T-helper 2 cell treated with Interferon-gamma antibody and Interleukin-4, amounts not matched to agents 100 ng/mL and 5 ng/mL, for 36 hours (primary cell): ENCODE results near the gene NR3C2. TPM values are rescaled to one million over a fixed set of nuclear protein-coding genes. Genes with fewer than 3 reads are reported as not detected.

ENCODE experiments used
- intact Hi-C: fragments of 100-400 bp; cut with micrococcal nuclease; formaldehyde crosslinking; loops from one replicate; pipeline ENCODE4 v1.15.1; 2023
- total RNA-seq: library from RNA; stranded (reverse); gene quantifications from 2 replicates; pipeline ENCODE4 v1.2.3, GENCODE V29; 2022

NR3C2 gene
- total RNA-seq, 1 donor from 2014 or later: 0.23 TPM

- intact Hi-C loops: no loop called here
Measured at GRCh38 chr4:148266240-148266639, 176.0 kb downstream of the NR3C2 start.

DNA sequence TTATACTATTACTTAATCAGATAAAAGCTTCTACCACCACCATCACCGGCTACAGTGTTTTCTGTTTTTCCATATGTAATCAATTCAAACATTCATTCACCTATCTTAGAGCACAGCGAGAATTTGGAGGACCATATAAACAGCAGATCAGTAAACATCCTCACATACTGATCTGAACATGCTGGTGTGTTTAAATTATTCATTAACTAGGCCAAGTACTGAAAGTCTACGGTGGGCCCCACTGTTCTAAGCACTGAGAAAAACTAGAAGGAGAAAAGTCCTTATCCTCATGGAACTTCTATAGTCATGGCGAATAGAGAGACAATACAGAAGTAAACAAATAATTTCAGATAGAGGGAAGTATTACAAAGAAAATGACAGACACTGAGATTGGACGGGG is 176.6 kb downstream of the NR3C2 start:
- intact Hi-C loops: no loop called here

GRCh38 chr4:148263802-148264201 is 178.4 kb downstream of the NR3C2 start:
- intact Hi-C loops: no loop called here

DNA sequence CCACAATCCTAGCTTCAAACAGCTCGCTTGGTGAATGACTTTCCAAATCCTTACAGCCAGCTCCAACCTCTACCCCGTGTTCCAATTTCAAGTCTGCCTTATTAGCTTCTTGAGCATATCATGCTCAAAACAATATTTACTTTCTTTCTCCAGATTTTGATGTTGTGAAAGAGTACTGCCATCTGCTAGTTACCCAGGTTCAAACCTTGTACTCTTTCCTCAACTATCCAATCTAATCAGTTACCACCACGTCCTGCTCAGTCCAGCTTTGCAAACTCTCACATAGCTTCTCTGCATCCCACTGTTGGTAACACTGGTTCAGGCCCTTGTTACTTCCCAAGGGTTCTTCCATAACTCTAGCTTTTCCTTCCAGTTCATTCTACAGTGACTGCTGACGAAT is 179.1 kb downstream of the NR3C2 start:
- intact Hi-C loops: no loop called here

GRCh38 chr4:148261848-148262247 is 180.4 kb downstream of the NR3C2 start:
- intact Hi-C loops: no loop called here

DNA sequence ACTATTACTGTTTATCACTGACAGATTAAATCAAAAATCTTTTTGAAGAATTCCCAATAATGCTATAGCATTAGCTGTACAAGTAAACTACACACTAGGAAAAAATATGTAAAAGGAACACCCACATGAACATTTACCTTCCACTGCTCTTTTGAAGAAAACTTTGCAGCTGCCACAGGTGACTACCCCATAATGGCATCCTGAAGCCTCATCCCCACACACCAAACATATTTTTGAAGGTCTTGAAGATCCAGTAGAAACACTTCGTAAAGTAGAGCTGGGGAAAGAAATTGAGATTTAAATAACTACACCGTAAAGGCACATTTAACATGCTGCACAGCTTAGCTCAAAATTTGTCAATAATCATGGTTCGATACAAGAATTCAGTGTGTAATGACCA is 182.4 kb downstream of the NR3C2 start:
- intact Hi-C loops: no loop called here

DNA sequence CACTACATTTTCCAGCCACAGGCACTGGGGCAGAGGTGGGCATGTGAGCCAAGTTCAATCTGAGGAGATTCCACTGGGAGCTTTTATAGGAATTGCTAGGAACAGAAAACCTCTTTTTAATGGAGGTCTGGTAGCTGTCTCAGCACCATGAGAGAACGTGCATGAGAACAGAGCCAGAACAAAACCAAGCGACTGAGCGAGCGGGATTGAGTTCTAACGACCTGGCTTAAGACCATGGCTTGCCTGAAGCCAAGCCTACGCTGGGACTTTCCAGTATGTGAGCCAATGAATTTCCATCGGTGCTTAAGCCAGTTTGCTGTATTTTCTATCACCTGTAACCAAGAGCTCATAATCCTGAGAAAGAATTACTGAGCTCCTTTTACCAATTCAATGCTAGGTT is 183.7 kb downstream of the NR3C2 start:
- intact Hi-C loops: no loop called here

DNA sequence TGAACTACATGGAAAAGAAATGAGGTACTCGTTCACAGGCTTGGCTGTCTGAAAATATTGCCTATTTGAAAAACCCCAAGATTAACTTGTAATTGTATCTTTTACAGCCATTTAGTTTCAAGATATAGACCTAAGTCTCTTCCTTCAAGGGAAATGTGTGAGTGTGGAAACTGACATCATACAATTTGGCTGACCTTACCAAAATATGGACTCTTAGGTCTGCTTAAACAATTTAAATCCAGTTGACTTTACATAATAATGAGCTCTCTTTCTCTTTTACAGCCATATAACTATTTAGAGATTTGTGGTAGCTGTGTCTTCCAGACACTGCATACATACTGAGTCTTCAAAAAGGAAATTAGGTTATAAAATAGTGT is 186.9 kb downstream of the NR3C2 start:
- intact Hi-C loops: no loop called here

GRCh38 chr4:148254621-148255343 is 187.4 kb downstream of the NR3C2 start:
- intact Hi-C loops: no loop called here

DNA sequence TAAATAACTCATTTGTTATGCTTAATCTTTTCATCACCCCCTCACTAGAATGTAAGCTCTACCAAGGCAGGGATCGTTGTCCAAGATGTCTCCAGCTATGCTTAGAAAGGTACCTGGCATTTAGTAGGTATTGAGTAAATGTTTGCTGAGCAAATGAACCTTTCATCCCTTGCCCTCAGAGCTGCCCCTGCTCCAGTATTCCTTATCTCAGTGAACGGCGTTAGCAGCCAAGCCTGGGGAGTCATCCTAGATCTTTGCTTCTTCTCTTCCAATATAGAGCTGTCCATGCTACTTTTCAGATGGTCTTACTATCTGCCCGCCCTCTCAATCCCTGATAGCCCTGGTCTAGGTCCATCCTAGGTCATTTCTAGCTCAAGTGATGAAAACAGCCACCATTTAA is 188.4 kb downstream of the NR3C2 start:
- intact Hi-C loops: no loop called here

DNA sequence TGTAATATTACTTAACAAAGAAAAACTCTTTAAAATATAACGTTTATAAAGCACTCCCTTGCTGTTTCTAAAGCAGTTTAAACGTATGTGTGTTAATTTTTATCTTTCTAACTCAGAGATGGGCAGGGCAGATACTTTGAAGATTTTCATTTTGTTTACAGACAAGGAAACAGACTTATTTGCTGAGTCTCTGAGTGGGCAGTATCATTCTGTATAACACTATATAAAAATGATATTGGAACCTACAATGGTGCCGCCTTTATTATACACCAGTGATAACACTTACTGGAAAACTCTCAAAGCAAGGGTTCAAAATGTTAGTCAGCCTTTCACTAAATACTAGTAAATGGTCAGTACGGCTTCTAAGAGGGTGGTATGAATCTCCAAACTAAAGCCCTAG is 193.4 kb downstream of the NR3C2 start:
- intact Hi-C loops: no loop called here

GRCh38 chr4:148245015-148245414 is 197.2 kb downstream of the NR3C2 start:
- intact Hi-C loops: no loop called here

DNA sequence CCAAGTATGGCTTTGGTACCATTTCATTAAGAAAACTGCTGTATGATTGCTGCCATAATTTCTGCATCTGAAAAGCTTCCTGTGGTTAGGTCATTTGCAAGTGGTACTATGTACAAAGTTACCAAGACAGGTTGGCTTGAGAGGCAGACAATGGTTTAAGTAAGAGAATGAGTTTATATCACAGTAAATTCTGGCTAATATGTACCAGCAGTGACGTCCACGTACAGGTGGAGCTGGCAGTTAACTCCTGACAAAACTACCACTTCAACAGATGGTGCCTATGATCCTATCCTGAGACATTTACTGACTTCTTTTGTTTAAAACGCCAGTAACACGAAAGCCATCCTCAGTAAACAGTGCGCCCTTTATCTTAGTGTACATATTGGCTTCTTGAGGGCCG is 198.4 kb downstream of the NR3C2 start:
- intact Hi-C loops: no loop called here

DNA sequence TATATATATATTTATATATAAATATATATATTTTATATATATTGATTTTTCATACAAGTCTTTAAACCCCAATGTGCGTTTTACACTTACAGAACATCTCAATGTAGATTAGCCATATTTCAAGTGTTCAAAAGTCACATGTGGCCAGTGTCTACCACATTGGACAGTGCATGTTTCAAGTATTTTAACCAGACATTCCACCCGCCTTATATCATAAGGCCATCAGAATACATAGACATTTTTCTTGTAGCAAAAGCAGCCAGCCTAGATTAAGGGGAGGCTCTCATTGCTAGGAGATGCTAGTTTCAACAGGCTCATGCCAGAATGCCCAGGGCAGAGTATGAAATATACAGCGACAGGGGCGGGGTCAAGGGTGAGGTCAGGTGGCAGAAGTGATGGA is 202.0 kb downstream of the NR3C2 start:
- intact Hi-C loops: no loop called here

- intact Hi-C loops: no loop called here
Measured at GRCh38 chr4:148239494-148239985, 202.7 kb downstream of the NR3C2 start.

- intact Hi-C loops: no loop called here
Measured at GRCh38 chr4:148238811-148239493, 203.3 kb downstream of the NR3C2 start.

- intact Hi-C loops: no loop called here
Measured at GRCh38 chr4:148238086-148238485, 204.1 kb downstream of the NR3C2 start.

- intact Hi-C loops: no loop called here
Measured at GRCh38 chr4:148235809-148236208, 206.4 kb downstream of the NR3C2 start.

DNA sequence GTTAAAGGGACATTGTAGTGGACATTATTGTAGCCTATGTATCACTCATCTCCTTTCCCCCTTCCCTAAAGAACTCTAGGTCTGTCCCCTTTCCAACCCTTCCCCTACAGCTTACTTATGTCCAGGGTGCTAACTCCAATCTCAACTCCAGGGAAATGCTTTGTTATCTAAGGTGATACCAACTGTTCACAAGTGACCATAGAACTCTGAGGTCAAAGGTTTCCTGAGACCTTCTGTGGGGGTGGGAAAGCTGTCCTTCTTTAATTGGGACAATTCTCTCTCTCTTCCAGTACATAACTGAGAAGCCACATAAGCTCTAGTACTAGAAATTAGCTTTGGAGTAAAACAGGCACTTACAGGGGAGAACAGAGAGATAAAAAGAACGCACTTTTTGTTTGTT is 212.4 kb downstream of the NR3C2 start:
- intact Hi-C loops: no loop called here

GRCh38 chr4:148229028-148229427 is 213.2 kb downstream of the NR3C2 start:
- intact Hi-C loops: no loop called here

DNA sequence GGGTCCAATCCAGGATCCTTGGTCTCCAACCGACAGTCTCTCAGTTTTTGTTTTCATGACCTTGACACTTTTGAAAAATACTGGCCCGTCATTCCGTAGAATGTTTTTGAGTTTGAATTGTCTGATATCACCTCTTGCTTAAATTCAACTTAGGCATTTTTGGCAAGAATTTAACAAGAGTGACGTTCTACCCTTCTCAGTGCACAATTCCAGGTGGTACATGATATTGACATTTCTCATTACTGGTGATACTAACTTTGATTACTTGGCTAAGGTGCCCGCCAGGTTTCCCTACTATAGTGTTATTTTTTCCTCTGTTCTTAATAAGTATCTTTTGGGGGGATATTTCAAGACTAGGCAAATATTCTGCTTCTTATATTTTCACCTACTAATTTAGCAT is 215.1 kb downstream of the NR3C2 start:
- intact Hi-C loops: no loop called here

DNA sequence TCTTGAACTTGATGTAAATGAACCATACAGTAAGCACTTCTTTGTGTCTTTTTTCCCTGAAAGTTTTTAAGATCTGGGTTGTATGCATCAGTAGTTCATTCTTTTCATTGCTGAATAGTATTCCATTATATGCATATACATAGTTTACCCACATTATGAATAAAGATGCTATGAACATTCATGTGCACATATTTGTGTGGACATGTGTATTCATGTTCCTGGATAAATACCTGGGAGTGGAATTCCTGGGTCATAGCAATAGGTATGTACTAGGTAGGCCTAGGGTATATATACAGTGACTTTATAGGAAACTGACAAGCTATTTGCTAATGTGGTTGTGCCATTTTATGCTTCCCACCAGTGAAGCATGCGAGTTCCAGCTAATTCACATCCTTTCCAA is 215.9 kb downstream of the NR3C2 start:
- intact Hi-C loops: no loop called here

GRCh38 chr4:148225639-148226038 is 216.6 kb downstream of the NR3C2 start:
- intact Hi-C loops: no loop called here
